GM23248 (cell line): ENCODE data around the gene A2M.

Experiments
- EZH2 ChIP-seq: fragments of 200-600 bp; sonication (generic); IDR thresholded peaks from 2 replicates; pipeline ENCODE4 v1.6.1; 2018; ENCODE audit warnings: antibody characterized with exemption, mild to moderate bottlenecking; ENCODE audit not compliant: insufficient read depth, poor library complexity, severe bottlenecking
- EZH2phosphoT487 ChIP-seq: fragments of 200-600 bp; sonication (generic); IDR thresholded peaks from 2 replicates; pipeline ENCODE4 v1.6.1; 2018; ENCODE audit warnings: antibody characterized with exemption, moderate library complexity, mild to moderate bottlenecking, low read depth; ENCODE audit not compliant: insufficient read depth

- no peak for TF ChIP-seq EZH2
- TF ChIP-seq EZH2phosphoT487, result no peak
Measured at GRCh38 chr12:9034095-9034494, 81.6 kb downstream of the A2M start.
